H1 (cell line): ENCODE results near the gene UPK2. TPM values are rescaled to one million over a fixed set of nuclear protein-coding genes. Genes with fewer than 3 reads are reported as not detected.

Experiments used
- CTCF ChIA-PET: fragments of 300-600 bp; sonication (Branson Sonifier 250); formaldehyde crosslinking; loops from one replicate; lab custom pipeline; 2021; ENCODE audit not compliant: partially characterized antibody; lab: Charles Lee
- POLR2A ChIA-PET: fragments of 300-600 bp; sonication (Branson Sonifier 250); formaldehyde crosslinking; loops from one replicate; lab custom pipeline; 2021; ENCODE audit warnings: inconsistent platforms; ENCODE audit not compliant: partially characterized antibody; lab: Charles Lee
- DNase-seq, 2 experiments: peaks; one replicate each; pipeline versions ENCODE4 v3.0.0 to v3.0.0-alpha.2; 2010 to 2022; ENCODE audit warnings: low spot score in 2 of 2, low read depth in 1 of 2, mixed read lengths in 1 of 2
- FAIRE-seq: peaks from 2 replicates; lab custom pipeline; 2011; peaks lifted over from hg19 to GRCh38; lab: Jason Lieb, UNC
- H2AFZ ChIP-seq: 2 replicates; pipeline ENCODE4 v1.8.1; 2012; ENCODE audit warnings: low read length, inconsistent platforms
- H2AK5ac ChIP-seq: 2 replicates; pipeline ENCODE4 v1.6.1; 2013; ENCODE audit warnings: low read depth, low read length
- H2BK120ac ChIP-seq: replicated peaks from 2 replicates; pipeline ENCODE3; 2013; ENCODE audit warnings: low read depth, low read length, inconsistent platforms
- H2BK12ac ChIP-seq: 2 replicates; pipeline ENCODE4 v1.6.1; 2013; ENCODE audit warnings: low read depth, low read length
- H2BK15ac ChIP-seq: 2 replicates; pipeline ENCODE4 v1.6.1; 2013; ENCODE audit warnings: low read length
- H2BK20ac ChIP-seq: 2 replicates; pipeline ENCODE4 v1.6.1; 2013; ENCODE audit warnings: low read length
- H2BK5ac ChIP-seq: 2 replicates; pipeline ENCODE4 v1.6.1; 2013; ENCODE audit warnings: low read depth, low read length
- H3K14ac ChIP-seq: 2 replicates; pipeline ENCODE4 v1.6.1; 2013; ENCODE audit warnings: inconsistent platforms; ENCODE audit not compliant: insufficient read length
- H3K18ac ChIP-seq: 2 replicates; pipeline ENCODE4 v1.6.1; 2013; ENCODE audit warnings: low read length; ENCODE audit errors: extremely low read depth
- H3K23ac ChIP-seq: 2 replicates; pipeline ENCODE4 v1.6.1; 2013; ENCODE audit warnings: inconsistent platforms; ENCODE audit not compliant: insufficient read length
- H3K23me2 ChIP-seq: 2 replicates; pipeline ENCODE4 v1.6.1; 2013; ENCODE audit warnings: low read depth, low read length
- H3K27ac ChIP-seq: 2 replicates; pipeline ENCODE4 v1.6.1; 2011; ENCODE audit warnings: low read depth, low read length, inconsistent platforms
- H3K27me3 ChIP-seq, 4 experiments: replicated peaks in 1 of 4; 1 replicate in 1 of 4; 2 replicates in 3 of 4; pipeline versions ENCODE4 v1.6.1 to v1.8.1; 2011 to 2013; ENCODE audit warnings: low read length in 3 of 4, mild to moderate bottlenecking in 3 of 4, inconsistent platforms in 2 of 4, mixed read lengths in 2 of 4, moderate library complexity in 1 of 4; ENCODE audit not compliant: control insufficient read depth in 3 of 4, insufficient read depth in 3 of 4; ENCODE audit errors: extremely low read depth in 1 of 4
- H3K36me3 ChIP-seq, 4 experiments: 2 replicates each; pipeline versions ENCODE4 v1.6.1 to v1.8.1; 2011 to 2013; ENCODE audit warnings: mild to moderate bottlenecking in 4 of 4, low read length in 3 of 4, moderate library complexity in 2 of 4, control low read depth in 1 of 4, inconsistent platforms in 1 of 4; ENCODE audit not compliant: insufficient read depth in 4 of 4, control insufficient read depth in 2 of 4
- H3K4ac ChIP-seq: replicated peaks from 2 replicates; pipeline ENCODE3; 2013; ENCODE audit warnings: low read length, low read depth, mixed read lengths, inconsistent platforms; ENCODE audit not compliant: insufficient read length
- H3K4me1 ChIP-seq, 4 experiments: replicated peaks in 1 of 4; 1 replicate in 1 of 4; 2 replicates in 3 of 4; pipeline versions ENCODE4 v1.6.1 to v1.8.1; 2011 to 2013; ENCODE audit warnings: low read length in 3 of 4, inconsistent platforms in 2 of 4, mixed read lengths in 1 of 4; ENCODE audit not compliant: insufficient read depth in 4 of 4, control insufficient read depth in 3 of 4
- H3K4me2 ChIP-seq, 2 experiments: 2 replicates each; pipeline versions ENCODE4 v1.6.1 to v1.8.1; 2011 to 2013; ENCODE audit warnings: low read depth in 2 of 2, low read length in 2 of 2, control low read depth in 1 of 2, inconsistent platforms in 1 of 2, mild to moderate bottlenecking in 1 of 2; ENCODE audit not compliant: insufficient read depth in 1 of 2
- H3K4me3 ChIP-seq, 4 experiments: fragments of 200-600, 300-600 bp in 1 of 4; sonication (generic), shearing (Covaris generic), sonication (Bioruptor Twin) in 1 of 4; 2 replicates each; pipeline versions ENCODE4 v1.5.1 to v1.8.1; 2011 to 2016; ENCODE audit warnings: low read length in 4 of 4, low read depth in 3 of 4, control low read depth in 2 of 4, inconsistent platforms in 2 of 4, mild to moderate bottlenecking in 2 of 4, mixed read lengths in 1 of 4, moderate library complexity in 1 of 4; ENCODE audit not compliant: insufficient read depth in 2 of 4; ENCODE audit errors: extremely low read depth in 1 of 4
- H3K56ac ChIP-seq: replicated peaks from 2 replicates; pipeline ENCODE3; 2013; ENCODE audit warnings: low read depth, mild to moderate bottlenecking, mixed read lengths, low read length, inconsistent platforms; ENCODE audit not compliant: insufficient read length
- H3K79me1 ChIP-seq: 2 replicates; pipeline ENCODE4 v1.6.1; 2013; ENCODE audit warnings: low read depth, low read length, control low read depth
- H3K79me2 ChIP-seq, 2 experiments: 2 replicates each; pipeline versions ENCODE4 v1.6.1 to v1.8.1; 2012 to 2013; ENCODE audit warnings: low read length in 2 of 2, mild to moderate bottlenecking in 2 of 2, inconsistent platforms in 1 of 2; ENCODE audit not compliant: insufficient read depth in 2 of 2, control insufficient read depth in 1 of 2
- H3K9ac ChIP-seq, 4 experiments: replicated peaks in 1 of 4; 1 replicate in 1 of 4; 2 replicates in 3 of 4; pipeline versions ENCODE4 v1.6.1 to v1.8.1; 2011 to 2013; ENCODE audit warnings: low read depth in 3 of 4, low read length in 3 of 4, control low read depth in 2 of 4, mild to moderate bottlenecking in 2 of 4, moderate library complexity in 2 of 4, inconsistent platforms in 1 of 4; ENCODE audit errors: extremely low read depth in 1 of 4
- H3K9me3 ChIP-seq, 2 experiments: 2 replicates each; pipeline versions ENCODE4 v1.6.1 to v1.8.1; 2012 to 2013; ENCODE audit warnings: mild to moderate bottlenecking in 2 of 2, moderate library complexity in 2 of 2, control low read depth in 1 of 2, inconsistent platforms in 1 of 2, low read depth in 1 of 2, low read length in 1 of 2, mixed read lengths in 1 of 2; ENCODE audit not compliant: insufficient read depth in 2 of 2
- H4K20me1 ChIP-seq, 2 experiments: replicated peaks in 1 of 2; 2 replicates each; pipeline versions ENCODE3 to v1.8.1; 2011 to 2013; ENCODE audit warnings: inconsistent platforms in 2 of 2, low read length in 2 of 2, mild to moderate bottlenecking in 1 of 2; ENCODE audit not compliant: insufficient read depth in 2 of 2, control insufficient read depth in 1 of 2
- H4K5ac ChIP-seq: 2 replicates; pipeline ENCODE4 v1.6.1; 2013; ENCODE audit warnings: low read length, low read depth, mixed read lengths, inconsistent platforms; ENCODE audit not compliant: insufficient read length
- H4K8ac ChIP-seq: 2 replicates; pipeline ENCODE4 v1.8.0; 2013; ENCODE audit warnings: mild to moderate bottlenecking, moderate library complexity, low read length, inconsistent platforms; ENCODE audit not compliant: insufficient read depth; ENCODE audit errors: extremely low read depth
- H4K91ac ChIP-seq: replicated peaks from 2 replicates; pipeline ENCODE3; 2013; ENCODE audit warnings: low read length, mixed read lengths, inconsistent platforms; ENCODE audit not compliant: insufficient read length
- CBX8 ChIP-seq: fragments of 300-800, 300-1000 bp; sonication (generic); IDR thresholded peaks from 2 replicates; pipeline ENCODE4 v1.7.1; 2016; ENCODE audit warnings: low read depth, low read length, borderline replicate concordance
- GTF2F1 ChIP-seq: IDR thresholded peaks from 2 replicates; pipeline ENCODE4 v1.6.1; 2012; ENCODE audit warnings: low read depth, low read length, improper control_type of control experiment, borderline replicate concordance
- HDAC2 ChIP-seq, 2 experiments: fragments of 300-600 bp in 1 of 2; sonication (generic) in 1 of 2; IDR thresholded peaks; 2 replicates each; pipeline ENCODE4 v1.6.1; 2011 to 2012; ENCODE audit warnings: low read depth in 2 of 2, low read length in 2 of 2, mild to moderate bottlenecking in 2 of 2, moderate library complexity in 2 of 2, borderline replicate concordance in 1 of 2, inconsistent platforms in 1 of 2
- HDAC6 ChIP-seq: IDR thresholded peaks from one replicate; pipeline ENCODE4 v1.7.1; 2012; ENCODE audit warnings: low read depth, mild to moderate bottlenecking, inconsistent platforms, low read length, moderate library complexity
- KDM4A ChIP-seq: IDR thresholded peaks from one replicate; pipeline ENCODE4 v1.7.1; 2012; ENCODE audit warnings: low read depth, mild to moderate bottlenecking, moderate library complexity, low read length, inconsistent platforms; ENCODE audit not compliant: severe bottlenecking
- PHF8 ChIP-seq: fragments of 200-600 bp; sonication (generic); conservative IDR thresholded peaks from 2 replicates; pipeline ENCODE4 v1.7.1; 2012; ENCODE audit warnings: low read depth, mild to moderate bottlenecking, inconsistent platforms, low read length, moderate library complexity
- RNF2 ChIP-seq: fragments of 200-900, 300-1000 bp; sonication (generic); IDR thresholded peaks from 2 replicates; pipeline ENCODE4 v1.7.1; 2016; ENCODE audit warnings: borderline replicate concordance, low read depth, mild to moderate bottlenecking, antibody characterized with exemption, low read length; ENCODE audit not compliant: poor library complexity, severe bottlenecking; ENCODE audit errors: missing control alignments
- YY1 ChIP-seq: IDR thresholded peaks from 2 replicates; pipeline ENCODE4 v1.6.1; 2011; ENCODE audit warnings: low read depth, mild to moderate bottlenecking, low read length
- WGBS, 2 experiments: shearing (Covaris generic) in 1 of 2; methylation state at CpG; one replicate each; pipeline versions ENCODE4 v1.1.6 to v1.1.7; 2013 to 2015; ENCODE audit warnings: low lambda C conversion rate in 2 of 2, mixed read lengths in 2 of 2, inconsistent platforms in 1 of 2, low coverage in 1 of 2, missing lambda C conversion rate in 1 of 2; ENCODE audit not compliant: insufficient replicate concordance in 2 of 2, insufficient coverage in 1 of 2, insufficient read length in 1 of 2; ENCODE audit errors: extremely low coverage in 1 of 2, missing lambda C conversion rate in 1 of 2; 5-methylcytosine and 5-hydroxymethylcytosine counted together
- polyA plus RNA-seq, 7 experiments: library from polyadenylated mRNA; depleted of rRNA in 3 of 7; stranded (reverse) in 5 of 7; unstranded in 2 of 7; fragments of >200 nt in 5 of 7; fragments of 200-250 nt in 2 of 7; gene quantifications; 1 replicate in 5 of 7; 2 replicates in 1 of 7; 4 replicates in 1 of 7; pipeline versions ENCODE4 v1.2.1 to v1.2.3, GENCODE V29; 2011 to 2013; ENCODE audit warnings: missing spikeins in 2 of 7, mixed read lengths in 2 of 7
- total RNA-seq: library from RNA; stranded (reverse); fragmentation: NEBNext Ultra II Directional; extraction: Animal tissue kit (Norgen Biotek cat#: 25700); gene quantifications from 2 replicates; pipeline ENCODE4 v1.2.1, GENCODE V29; 2021

The UPK2 gene
- total and polyA plus RNA-seq, 2 of the 8 experiments (the other 6 are each of a cell fraction or from before 2014, with no cell fraction given): 0.76 TPM; not detected in 1

GRCh38 chr11:118956847-118957469, 860 bp downstream of the UPK2 start:
- 67% methylated on average over 14 of the region's 14 CpGs; no CpG with 5 or more reads in 1 of the 2 experiments for WGBS, 2 experiments
- H3K56ac ChIP-seq: no peak overlapping the region
- no peak overlapping the region for H3K27ac ChIP-seq
- ChIA-PET POLR2A (interaction anchor here (1.2 to 2.2 kb wide), 7 partner anchors 27 to 61 kb away, joined by 3 to 6 read pairs (median 3); partner anchors contain the start of gene CENATAC), CTCF (interaction anchor here (0.6 to 12.7 kb wide), 34 partner anchors 8 to 297 kb away, joined by 3 to 100 read pairs (median 4); partner anchors contain the start of gene FOXR1)
- no peaks in the 10 kb centered on the region for H3K79me1 ChIP-seq
- 0 out of 2 replicates have a peak overlapping the region, but pooled peaks have one; percentile 60 for H2AFZ ChIP-seq
- no peak overlapping the region for H3K18ac ChIP-seq
- no peaks in the 10 kb centered on the region for H3K9me3 ChIP-seq
- H3K9ac ChIP-seq: no peak overlapping the region
- no peaks in the 10 kb centered on the region for H3K36me3 ChIP-seq
- no peak overlapping the region for H2BK20ac ChIP-seq
- H3K4me1 ChIP-seq: peaks cover 0 to 5% (median 1%) of the 10 kb centered on the region in 4 experiments; a peak in 3 of 7 replicates
- H3K4ac ChIP-seq: peak overlapping the region; percentile 50
- H2BK5ac ChIP-seq: no peak overlapping the region
- DNase-seq: no peak
- no peak overlapping the region for H2AK5ac ChIP-seq
- H3K4me2 ChIP-seq: no peak overlapping the region
- FAIRE-seq: no peak
- H3K27me3 ChIP-seq: peaks cover 0 to 4% (median 3%) of the 10 kb centered on the region in 4 experiments; a peak in 2 of 7 replicates
- H2BK15ac ChIP-seq: no peak overlapping the region; the same call in 1 of the 2 replicates
- H2BK12ac ChIP-seq: peak overlapping the region; percentile 35; the same call in 1 of the 2 replicates
- no peak overlapping the region for H3K4me3 ChIP-seq
- H3K23me2 ChIP-seq: 0 out of 2 replicates have a peak, but pooled peaks cover 2% of the 10 kb centered on the region
- H3K14ac ChIP-seq: no peak overlapping the region
- H4K8ac ChIP-seq: peak overlapping the region; percentile 82; the same call in 1 of the 2 replicates
- no peak overlapping the region for H4K91ac ChIP-seq
- no peak overlapping the region for H2BK120ac ChIP-seq
- H3K79me2 ChIP-seq: no peaks in the 10 kb centered on the region
- no peak overlapping the region for H3K23ac ChIP-seq
- H4K5ac ChIP-seq: no peak overlapping the region
- no peaks in the 10 kb centered on the region for H4K20me1 ChIP-seq
- TF ChIP-seq HDAC2 (IDR thresholded peaks at IDR 0.05; ENCODE audit: borderline replicate concordance in 1 of 2, low read depth in 2 of 2, low read length in 2 of 2): no peak
- no peak for TF ChIP-seq CBX8
- no peak for TF ChIP-seq RNF2
- no peak for TF ChIP-seq KDM4A
- TF ChIP-seq GTF2F1: no peak
- no peak for TF ChIP-seq YY1
- no peak for TF ChIP-seq PHF8
- TF ChIP-seq HDAC6: no peak
